GM23338 (cell line): ENCODE measurements around the gene INPP4A. TPM values are rescaled to one million over a fixed set of nuclear protein-coding genes. Genes with fewer than 3 reads are reported as not detected.

Experiments used
- ATAC-seq: fragments of 200-7000 bp; cut with Tn5 transposase; 3 replicates; pipeline ENCODE4 v1.9.1; 2020
- DNase-seq: peaks from one replicate; pipeline ENCODE4 v3.0.0-alpha.2; 2015; ENCODE audit warnings: low spot score
- H2AFZ ChIP-seq: fragments of 200-600 bp; sonication (generic); 2 replicates; pipeline ENCODE4 v1.8.0; 2016; ENCODE audit warnings: antibody characterized with exemption, mild to moderate bottlenecking, moderate library complexity
- H3F3A ChIP-seq: fragments of 200-600 bp; sonication (generic); replicated peaks from 2 replicates; pipeline ENCODE4 v1.8.0; 2017; ENCODE audit warnings: antibody characterized with exemption, mixed run types, low read depth
- H3K27ac ChIP-seq: fragments of 200-600 bp; sonication (generic); 2 replicates; pipeline ENCODE4 v1.6.1; 2016; ENCODE audit warnings: low read depth
- H3K27me3 ChIP-seq: fragments of 200-600 bp; sonication (generic); 2 replicates; pipeline ENCODE4 v1.8.0; 2016; ENCODE audit warnings: mild to moderate bottlenecking, mixed run types, moderate library complexity; ENCODE audit not compliant: insufficient read depth
- H3K36me3 ChIP-seq: fragments of 200-600 bp; sonication (generic); 2 replicates; pipeline ENCODE4 v1.8.0; 2016; ENCODE audit warnings: mild to moderate bottlenecking; ENCODE audit not compliant: insufficient read depth
- H3K4me1 ChIP-seq: fragments of 200-600 bp; sonication (generic); 2 replicates; pipeline ENCODE4 v1.8.0; 2016; ENCODE audit warnings: mild to moderate bottlenecking, moderate library complexity; ENCODE audit not compliant: insufficient read depth
- H3K4me2 ChIP-seq: fragments of 200-600 bp; sonication (generic); 2 replicates; pipeline ENCODE4 v1.7.1; 2017; ENCODE audit warnings: mixed run types
- H3K4me3 ChIP-seq: fragments of 200-600 bp; sonication (generic); 2 replicates; pipeline ENCODE4 v1.6.1; 2016; ENCODE audit warnings: mixed run types
- H3K79me2 ChIP-seq: fragments of 200-600 bp; sonication (generic); replicated peaks from 2 replicates; pipeline ENCODE4 v1.8.0; 2017; ENCODE audit warnings: mild to moderate bottlenecking; ENCODE audit not compliant: insufficient read depth
- H3K9me2 ChIP-seq: fragments of 200-600 bp; sonication (generic); 2 replicates; pipeline ENCODE4 v1.8.0; 2017; ENCODE audit not compliant: insufficient read depth
- H4K20me1 ChIP-seq: fragments of 200-600 bp; sonication (generic); replicated peaks from 2 replicates; pipeline ENCODE4 v1.8.0; 2017; ENCODE audit warnings: mild to moderate bottlenecking; ENCODE audit not compliant: insufficient read depth
- H3K27ac Mint-ChIP-seq: 2 replicates; pipeline ENCODE4 v1.8.0; 2020; ENCODE audit warnings: inconsistent platforms, mild to moderate bottlenecking, moderate library complexity, mixed read lengths
- H3K27me3 Mint-ChIP-seq: 3 replicates; pipeline ENCODE4 v1.8.0; 2022; ENCODE audit warnings: low read depth, mild to moderate bottlenecking, moderate library complexity, mixed read lengths, inconsistent platforms; ENCODE audit not compliant: insufficient read depth, poor library complexity
- H3K36me3 Mint-ChIP-seq: 3 replicates; pipeline ENCODE4 v1.8.0; 2021; ENCODE audit warnings: low read depth, mild to moderate bottlenecking, inconsistent platforms, moderate library complexity, mixed read lengths
- H3K4me1 Mint-ChIP-seq: 3 replicates; pipeline ENCODE4 v1.8.0; 2020; ENCODE audit warnings: mild to moderate bottlenecking, inconsistent platforms, mixed read lengths
- H3K4me3 Mint-ChIP-seq: 3 replicates; pipeline ENCODE4 v1.8.0; 2021; ENCODE audit warnings: moderate library complexity, mild to moderate bottlenecking, inconsistent platforms, mixed read lengths
- H3K9me3 Mint-ChIP-seq: 3 replicates; pipeline ENCODE4 v1.8.0; 2020; ENCODE audit warnings: moderate library complexity, mild to moderate bottlenecking, inconsistent platforms, mixed read lengths
- CREB1 ChIP-seq: fragments of 250-450 bp; sonication (Bioruptor Pico); IDR thresholded peaks from 2 replicates; pipeline ENCODE4 v1.5.0; 2020; ENCODE audit warnings: low read depth, mild to moderate bottlenecking, moderate library complexity
- ETS1 ChIP-seq: IDR thresholded peaks from 2 replicates; pipeline ENCODE4 v1.6.1; 2016; ENCODE audit warnings: antibody characterized with exemption
- EZH2 ChIP-seq: fragments of 200-600 bp; sonication (generic); IDR thresholded peaks from one replicate; pipeline ENCODE4 v1.8.0; 2017; ENCODE audit warnings: antibody characterized with exemption, mild to moderate bottlenecking, low read depth; ENCODE audit not compliant: unreplicated experiment
- EZH2phosphoT487 ChIP-seq: fragments of 200-600 bp; sonication (generic); IDR thresholded peaks from one replicate; pipeline ENCODE4 v1.8.1; 2018; ENCODE audit warnings: antibody characterized with exemption; ENCODE audit not compliant: unreplicated experiment
- JUNB ChIP-seq: IDR thresholded peaks from one replicate; pipeline ENCODE4 v1.6.1; 2016; ENCODE audit warnings: antibody characterized with exemption; ENCODE audit not compliant: unreplicated experiment
- NANOG ChIP-seq: IDR thresholded peaks from 2 replicates; pipeline ENCODE4 v1.6.1; 2016; ENCODE audit warnings: antibody characterized with exemption, borderline replicate concordance
- POLR2AphosphoS5 ChIP-seq: IDR thresholded peaks from 2 replicates; pipeline ENCODE4 v1.6.1; 2016; ENCODE audit warnings: antibody characterized with exemption, low read depth
- STAT1 ChIP-seq: IDR thresholded peaks from one replicate; pipeline ENCODE4 v1.6.1; 2016; ENCODE audit warnings: antibody characterized with exemption; ENCODE audit not compliant: unreplicated experiment
- ZNF114 ChIP-seq: fragments of 250-450 bp; sonication (Bioruptor Pico); IDR thresholded peaks from 2 replicates; pipeline ENCODE4 v1.5.0; 2020; ENCODE audit warnings: mild to moderate bottlenecking, moderate library complexity
- ZNF331 ChIP-seq: fragments of 250-450 bp; sonication (Bioruptor Pico); IDR thresholded peaks from 2 replicates; pipeline ENCODE4 v1.5.0; 2020; ENCODE audit warnings: low read depth, mild to moderate bottlenecking, moderate library complexity
- polyA plus RNA-seq: library from polyadenylated mRNA; unstranded; fragments of >200 nt; fragmentation: Nextera tagmentation; extraction: Ambion mirVana; gene quantifications from 2 replicates; pipeline ENCODE4 v1.2.1, GENCODE V29; 2016
- total RNA-seq: library from RNA; depleted of rRNA; stranded (reverse); fragments of >200 nt; shearing (Covaris generic); gene quantifications from 2 replicates; pipeline ENCODE4 v1.2.3, GENCODE V29; 2014
- TF ChIP-seq, protein P1 (sequence below), 2 experiments: fragments of 200-600 bp in 1 of 2; sonication (generic) in 1 of 2; conservative IDR thresholded peaks; 2 replicates each; pipeline versions ENCODE4 v1.5.1 to v1.6.1; 2016 to 2017; ENCODE audit warnings: antibody characterized with exemption in 2 of 2, low read depth in 2 of 2, mild to moderate bottlenecking in 2 of 2, moderate library complexity in 1 of 2
- TF ChIP-seq, protein P2 (sequence below): IDR thresholded peaks from one replicate; pipeline ENCODE4 v1.6.1; 2018; ENCODE audit warnings: antibody characterized with exemption; ENCODE audit not compliant: unreplicated experiment
- TF ChIP-seq, protein P3 (sequence below): fragments of 250-450 bp; sonication (Bioruptor Pico); IDR thresholded peaks from 2 replicates; pipeline ENCODE4 v1.5.0; 2020; ENCODE audit warnings: mild to moderate bottlenecking, moderate library complexity

Gene INPP4A
- total and polyA plus RNA-seq, 2 experiments from 2014 or later: 8.5 to 36.9 TPM

DNA sequence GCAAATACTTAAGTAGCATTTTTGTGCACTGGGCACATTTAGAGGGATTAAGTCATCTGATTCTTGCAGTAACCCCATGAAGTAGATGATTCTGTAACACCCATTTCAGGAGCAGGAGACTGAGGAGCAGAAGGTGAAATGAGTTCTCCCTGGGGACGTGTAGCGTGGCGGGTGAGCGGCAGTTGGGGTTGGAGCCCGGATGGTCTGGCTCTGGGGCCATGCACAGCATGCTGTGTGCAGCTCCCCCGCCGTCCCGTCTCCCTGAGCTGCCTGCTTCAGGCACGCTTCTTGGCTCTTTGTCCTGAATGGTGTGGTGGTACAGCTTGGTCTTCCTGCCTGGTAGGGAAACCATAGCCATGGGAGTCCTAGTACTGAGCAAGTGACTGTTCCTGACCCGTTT lies 32.4 kb downstream of the INPP4A start:
- H3K36me3 Mint-ChIP-seq: no peaks in the 10 kb centered on the region
- Histone ChIP-seq H3K27ac (no peak overlapping the region), H3K4me1 (peaks cover 25% of the 10 kb centered on the region), H3F3A (no peaks in the 10 kb centered on the region), H3K79me2 (peaks cover 58% of the 10 kb centered on the region), H3K9me2 (no peaks in the 10 kb centered on the region), H4K20me1 (peaks cover 21% of the 10 kb centered on the region; the same call in 1 of the 2 replicates), H3K27me3 (no peaks in the 10 kb centered on the region), H3K4me3 (no peak overlapping the region), H3K36me3 (no peaks in the 10 kb centered on the region), H3K4me2 (no peak overlapping the region), H2AFZ (no peak overlapping the region)
- H3K4me1 Mint-ChIP-seq: peaks cover 64% of the 10 kb centered on the region
- no peak overlapping the region for H3K27ac Mint-ChIP-seq
- peaks cover 6% of the 10 kb centered on the region for H3K27me3 Mint-ChIP-seq
- TF ChIP-seq ZNF114 (CRISPR knock-in tag) (no peak), POLR2AphosphoS5 (no peak), ETS1 (no peak), NANOG (no peak), STAT1 (no peak), ZNF331 (CRISPR knock-in tag) (no peak), CREB1 (no peak), EZH2 (no peak), JUNB (no peak), EZH2phosphoT487 (no peak)
- TF ChIP-seq, protein P1, sequence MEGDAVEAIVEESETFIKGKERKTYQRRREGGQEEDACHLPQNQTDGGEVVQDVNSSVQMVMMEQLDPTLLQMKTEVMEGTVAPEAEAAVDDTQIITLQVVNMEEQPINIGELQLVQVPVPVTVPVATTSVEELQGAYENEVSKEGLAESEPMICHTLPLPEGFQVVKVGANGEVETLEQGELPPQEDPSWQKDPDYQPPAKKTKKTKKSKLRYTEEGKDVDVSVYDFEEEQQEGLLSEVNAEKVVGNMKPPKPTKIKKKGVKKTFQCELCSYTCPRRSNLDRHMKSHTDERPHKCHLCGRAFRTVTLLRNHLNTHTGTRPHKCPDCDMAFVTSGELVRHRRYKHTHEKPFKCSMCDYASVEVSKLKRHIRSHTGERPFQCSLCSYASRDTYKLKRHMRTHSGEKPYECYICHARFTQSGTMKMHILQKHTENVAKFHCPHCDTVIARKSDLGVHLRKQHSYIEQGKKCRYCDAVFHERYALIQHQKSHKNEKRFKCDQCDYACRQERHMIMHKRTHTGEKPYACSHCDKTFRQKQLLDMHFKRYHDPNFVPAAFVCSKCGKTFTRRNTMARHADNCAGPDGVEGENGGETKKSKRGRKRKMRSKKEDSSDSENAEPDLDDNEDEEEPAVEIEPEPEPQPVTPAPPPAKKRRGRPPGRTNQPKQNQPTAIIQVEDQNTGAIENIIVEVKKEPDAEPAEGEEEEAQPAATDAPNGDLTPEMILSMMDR (conservative IDR thresholded peaks at IDR 0.05; ENCODE audit: low read depth in 2 of 2): no peak
- TF ChIP-seq, protein P2, sequence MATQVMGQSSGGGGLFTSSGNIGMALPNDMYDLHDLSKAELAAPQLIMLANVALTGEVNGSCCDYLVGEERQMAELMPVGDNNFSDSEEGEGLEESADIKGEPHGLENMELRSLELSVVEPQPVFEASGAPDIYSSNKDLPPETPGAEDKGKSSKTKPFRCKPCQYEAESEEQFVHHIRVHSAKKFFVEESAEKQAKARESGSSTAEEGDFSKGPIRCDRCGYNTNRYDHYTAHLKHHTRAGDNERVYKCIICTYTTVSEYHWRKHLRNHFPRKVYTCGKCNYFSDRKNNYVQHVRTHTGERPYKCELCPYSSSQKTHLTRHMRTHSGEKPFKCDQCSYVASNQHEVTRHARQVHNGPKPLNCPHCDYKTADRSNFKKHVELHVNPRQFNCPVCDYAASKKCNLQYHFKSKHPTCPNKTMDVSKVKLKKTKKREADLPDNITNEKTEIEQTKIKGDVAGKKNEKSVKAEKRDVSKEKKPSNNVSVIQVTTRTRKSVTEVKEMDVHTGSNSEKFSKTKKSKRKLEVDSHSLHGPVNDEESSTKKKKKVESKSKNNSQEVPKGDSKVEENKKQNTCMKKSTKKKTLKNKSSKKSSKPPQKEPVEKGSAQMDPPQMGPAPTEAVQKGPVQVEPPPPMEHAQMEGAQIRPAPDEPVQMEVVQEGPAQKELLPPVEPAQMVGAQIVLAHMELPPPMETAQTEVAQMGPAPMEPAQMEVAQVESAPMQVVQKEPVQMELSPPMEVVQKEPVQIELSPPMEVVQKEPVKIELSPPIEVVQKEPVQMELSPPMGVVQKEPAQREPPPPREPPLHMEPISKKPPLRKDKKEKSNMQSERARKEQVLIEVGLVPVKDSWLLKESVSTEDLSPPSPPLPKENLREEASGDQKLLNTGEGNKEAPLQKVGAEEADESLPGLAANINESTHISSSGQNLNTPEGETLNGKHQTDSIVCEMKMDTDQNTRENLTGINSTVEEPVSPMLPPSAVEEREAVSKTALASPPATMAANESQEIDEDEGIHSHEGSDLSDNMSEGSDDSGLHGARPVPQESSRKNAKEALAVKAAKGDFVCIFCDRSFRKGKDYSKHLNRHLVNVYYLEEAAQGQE: no peak
- TF ChIP-seq, protein P3, sequence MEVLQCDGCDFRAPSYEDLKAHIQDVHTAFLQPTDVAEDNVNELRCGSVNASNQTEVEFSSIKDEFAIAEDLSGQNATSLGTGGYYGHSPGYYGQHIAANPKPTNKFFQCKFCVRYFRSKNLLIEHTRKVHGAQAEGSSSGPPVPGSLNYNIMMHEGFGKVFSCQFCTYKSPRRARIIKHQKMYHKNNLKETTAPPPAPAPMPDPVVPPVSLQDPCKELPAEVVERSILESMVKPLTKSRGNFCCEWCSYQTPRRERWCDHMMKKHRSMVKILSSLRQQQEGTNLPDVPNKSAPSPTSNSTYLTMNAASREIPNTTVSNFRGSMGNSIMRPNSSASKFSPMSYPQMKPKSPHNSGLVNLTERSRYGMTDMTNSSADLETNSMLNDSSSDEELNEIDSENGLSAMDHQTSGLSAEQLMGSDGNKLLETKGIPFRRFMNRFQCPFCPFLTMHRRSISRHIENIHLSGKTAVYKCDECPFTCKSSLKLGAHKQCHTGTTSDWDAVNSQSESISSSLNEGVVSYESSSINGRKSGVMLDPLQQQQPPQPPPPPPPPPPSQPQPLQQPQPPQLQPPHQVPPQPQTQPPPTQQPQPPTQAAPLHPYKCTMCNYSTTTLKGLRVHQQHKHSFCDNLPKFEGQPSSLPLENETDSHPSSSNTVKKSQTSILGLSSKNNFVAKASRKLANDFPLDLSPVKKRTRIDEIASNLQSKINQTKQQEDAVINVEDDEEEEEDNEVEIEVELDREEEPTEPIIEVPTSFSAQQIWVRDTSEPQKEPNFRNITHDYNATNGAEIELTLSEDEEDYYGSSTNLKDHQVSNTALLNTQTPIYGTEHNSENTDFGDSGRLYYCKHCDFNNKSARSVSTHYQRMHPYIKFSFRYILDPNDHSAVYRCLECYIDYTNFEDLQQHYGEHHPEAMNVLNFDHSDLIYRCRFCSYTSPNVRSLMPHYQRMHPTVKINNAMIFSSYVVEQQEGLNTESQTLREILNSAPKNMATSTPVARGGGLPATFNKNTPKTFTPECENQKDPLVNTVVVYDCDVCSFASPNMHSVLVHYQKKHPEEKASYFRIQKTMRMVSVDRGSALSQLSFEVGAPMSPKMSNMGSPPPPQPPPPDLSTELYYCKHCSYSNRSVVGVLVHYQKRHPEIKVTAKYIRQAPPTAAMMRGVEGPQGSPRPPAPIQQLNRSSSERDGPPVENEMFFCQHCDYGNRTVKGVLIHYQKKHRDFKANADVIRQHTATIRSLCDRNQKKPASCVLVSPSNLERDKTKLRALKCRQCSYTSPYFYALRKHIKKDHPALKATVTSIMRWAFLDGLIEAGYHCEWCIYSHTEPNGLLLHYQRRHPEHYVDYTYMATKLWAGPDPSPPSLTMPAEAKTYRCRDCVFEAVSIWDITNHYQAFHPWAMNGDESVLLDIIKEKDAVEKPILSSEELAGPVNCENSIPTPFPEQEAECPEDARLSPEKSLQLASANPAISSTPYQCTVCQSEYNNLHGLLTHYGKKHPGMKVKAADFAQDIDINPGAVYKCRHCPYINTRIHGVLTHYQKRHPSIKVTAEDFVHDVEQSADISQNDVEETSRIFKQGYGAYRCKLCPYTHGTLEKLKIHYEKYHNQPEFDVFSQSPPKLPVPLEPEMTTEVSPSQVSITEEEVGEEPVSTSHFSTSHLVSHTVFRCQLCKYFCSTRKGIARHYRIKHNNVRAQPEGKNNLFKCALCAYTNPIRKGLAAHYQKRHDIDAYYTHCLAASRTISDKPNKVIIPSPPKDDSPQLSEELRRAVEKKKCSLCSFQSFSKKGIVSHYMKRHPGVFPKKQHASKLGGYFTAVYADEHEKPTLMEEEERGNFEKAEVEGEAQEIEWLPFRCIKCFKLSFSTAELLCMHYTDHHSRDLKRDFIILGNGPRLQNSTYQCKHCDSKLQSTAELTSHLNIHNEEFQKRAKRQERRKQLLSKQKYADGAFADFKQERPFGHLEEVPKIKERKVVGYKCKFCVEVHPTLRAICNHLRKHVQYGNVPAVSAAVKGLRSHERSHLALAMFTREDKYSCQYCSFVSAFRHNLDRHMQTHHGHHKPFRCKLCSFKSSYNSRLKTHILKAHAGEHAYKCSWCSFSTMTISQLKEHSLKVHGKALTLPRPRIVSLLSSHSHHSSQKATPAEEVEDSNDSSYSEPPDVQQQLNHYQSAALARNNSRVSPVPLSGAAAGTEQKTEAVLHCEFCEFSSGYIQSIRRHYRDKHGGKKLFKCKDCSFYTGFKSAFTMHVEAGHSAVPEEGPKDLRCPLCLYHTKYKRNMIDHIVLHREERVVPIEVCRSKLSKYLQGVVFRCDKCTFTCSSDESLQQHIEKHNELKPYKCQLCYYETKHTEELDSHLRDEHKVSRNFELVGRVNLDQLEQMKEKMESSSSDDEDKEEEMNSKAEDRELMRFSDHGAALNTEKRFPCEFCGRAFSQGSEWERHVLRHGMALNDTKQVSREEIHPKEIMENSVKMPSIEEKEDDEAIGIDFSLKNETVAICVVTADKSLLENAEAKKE (CRISPR knock-in tag): no peak
- DNase-seq: no peak
- ATAC-seq: no peak
- H3K9me3 Mint-ChIP-seq: no peaks in the 10 kb centered on the region
- no peak overlapping the region for H3K4me3 Mint-ChIP-seq
